ENCODE results near the gene FAM222A.

The FAM222A gene

DNA sequence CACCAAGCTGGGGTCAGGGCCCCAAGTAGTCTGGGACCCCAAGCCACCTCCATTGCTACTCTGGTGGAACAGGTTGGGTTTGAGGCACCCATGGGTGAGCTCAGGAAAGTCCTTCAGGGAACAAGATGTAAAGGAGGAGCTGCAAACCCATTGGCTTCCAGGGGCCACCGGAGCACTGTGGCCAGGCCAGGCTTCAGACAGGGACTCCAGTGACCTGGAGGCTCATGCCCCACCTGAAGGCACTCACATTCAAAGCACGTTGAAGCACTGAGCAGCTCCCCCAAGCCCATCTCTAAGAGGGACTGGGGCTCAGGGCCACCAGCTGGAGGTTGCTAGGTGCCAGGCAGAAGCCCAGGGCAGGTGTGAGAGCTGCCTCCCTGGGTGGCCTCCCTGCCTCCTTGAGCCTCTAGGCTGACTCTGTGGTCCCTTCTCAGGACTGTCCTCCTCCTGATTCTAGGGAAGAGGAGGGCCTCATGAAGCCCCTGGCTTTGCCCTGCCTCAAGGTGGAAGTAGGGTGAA lies 49.1 kb downstream of the FAM222A start:
- DNase-seq, result no peak

DNA sequence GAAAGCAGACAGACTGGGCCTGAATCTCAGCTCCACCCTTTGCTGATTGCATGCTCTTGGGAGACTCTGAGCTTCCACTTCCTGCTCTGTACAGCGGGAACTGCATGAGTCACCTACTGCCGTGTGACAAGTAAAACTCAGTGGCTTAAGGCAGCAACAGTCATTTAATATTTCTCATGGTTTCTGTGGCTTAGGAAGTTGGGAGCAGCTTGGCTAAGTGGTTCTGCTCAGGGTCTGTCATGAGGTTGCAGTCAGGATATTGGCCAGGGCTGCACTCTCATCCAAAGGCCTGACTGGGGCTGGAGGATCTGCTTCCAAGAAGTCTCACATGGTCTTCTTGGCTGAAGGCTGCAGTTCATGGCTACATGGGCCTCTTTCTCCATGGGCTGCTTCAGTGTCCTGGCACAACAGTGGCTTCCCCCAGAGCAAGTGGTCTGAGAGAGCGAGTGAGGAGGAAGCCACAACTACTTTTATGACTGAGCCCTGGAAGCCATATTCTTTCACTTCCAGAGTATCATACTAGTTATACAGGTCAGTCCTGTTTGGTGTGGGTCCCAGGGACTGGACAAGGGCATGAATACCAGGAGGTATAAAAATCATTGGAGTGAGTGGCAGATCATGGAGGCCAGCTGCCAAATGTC lies 49.7 kb downstream of the FAM222A start:
- no peak for DNase-seq

DNA sequence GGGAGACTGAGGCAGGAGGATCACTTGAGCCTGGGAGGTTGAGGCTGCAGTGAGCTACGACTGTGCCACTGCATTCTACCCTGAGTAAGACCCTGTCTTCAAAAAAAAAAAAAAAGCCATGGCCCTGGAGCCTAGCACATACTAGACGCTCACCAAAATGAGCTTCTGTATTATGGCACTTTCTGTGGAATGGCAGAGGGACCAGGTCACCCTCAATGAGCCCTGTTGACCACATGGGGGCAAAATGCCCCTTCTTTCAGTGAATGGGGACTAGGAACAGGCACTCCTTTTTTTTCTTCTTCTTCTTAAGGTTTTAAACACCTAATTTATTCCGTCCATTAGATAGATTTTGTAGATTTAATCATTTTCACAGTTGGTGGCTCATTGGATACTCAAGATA lies 50.5 kb downstream of the FAM222A start:
- no peak for DNase-seq

DNA sequence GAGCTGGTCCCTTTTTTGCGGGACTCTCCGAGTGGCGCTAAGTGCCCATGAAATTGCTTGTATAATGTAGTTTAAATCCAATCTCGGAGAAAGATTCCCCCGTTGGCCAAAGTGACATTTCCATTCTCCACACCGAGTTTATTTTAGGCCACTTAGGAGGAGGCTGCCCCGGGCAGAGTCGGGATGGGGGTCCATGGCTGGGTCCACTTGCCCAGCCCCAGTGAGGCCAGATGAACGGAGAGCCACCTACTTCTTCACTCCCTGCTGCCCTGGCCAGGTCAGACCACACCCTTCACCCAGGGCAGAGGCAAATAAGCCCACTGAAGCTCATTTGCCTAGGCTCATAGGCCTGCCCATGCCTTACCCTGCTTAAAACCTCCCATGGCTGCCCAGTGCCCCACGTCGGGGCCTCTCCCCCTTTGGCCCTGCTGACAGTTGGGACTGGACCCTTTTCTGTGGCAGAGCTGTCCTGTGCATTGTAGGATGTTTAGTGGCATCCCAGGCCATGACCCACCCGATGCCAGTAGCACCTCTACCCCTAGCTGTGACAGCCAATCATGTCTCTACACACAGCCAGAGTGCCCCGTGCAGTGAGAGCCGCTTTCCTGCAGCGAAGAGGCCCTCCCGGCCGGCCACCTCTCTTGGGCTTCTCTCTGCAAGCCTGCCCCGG lies 51.3 kb downstream of the FAM222A start:
- DNase-seq, result no peak

DNA sequence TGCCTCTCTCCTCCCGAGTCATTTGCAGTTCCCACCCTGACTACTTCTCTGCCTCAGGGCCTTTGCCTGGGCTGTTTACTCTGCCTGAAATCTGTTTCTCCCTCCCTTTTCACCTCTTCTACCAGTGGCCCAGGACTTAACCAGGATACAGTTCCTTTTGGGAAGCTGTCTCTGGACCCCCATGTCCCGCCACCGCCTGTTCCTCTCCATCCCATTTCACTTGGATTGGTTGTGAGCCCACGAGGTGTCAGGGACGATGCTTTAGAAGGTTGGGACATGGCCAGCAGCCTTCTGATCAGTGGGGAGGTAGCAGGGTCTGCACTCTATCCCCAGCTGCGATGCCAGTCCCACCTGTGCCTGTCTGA lies 51.8 kb downstream of the FAM222A start:
- DNase-seq, result no peak

DNA sequence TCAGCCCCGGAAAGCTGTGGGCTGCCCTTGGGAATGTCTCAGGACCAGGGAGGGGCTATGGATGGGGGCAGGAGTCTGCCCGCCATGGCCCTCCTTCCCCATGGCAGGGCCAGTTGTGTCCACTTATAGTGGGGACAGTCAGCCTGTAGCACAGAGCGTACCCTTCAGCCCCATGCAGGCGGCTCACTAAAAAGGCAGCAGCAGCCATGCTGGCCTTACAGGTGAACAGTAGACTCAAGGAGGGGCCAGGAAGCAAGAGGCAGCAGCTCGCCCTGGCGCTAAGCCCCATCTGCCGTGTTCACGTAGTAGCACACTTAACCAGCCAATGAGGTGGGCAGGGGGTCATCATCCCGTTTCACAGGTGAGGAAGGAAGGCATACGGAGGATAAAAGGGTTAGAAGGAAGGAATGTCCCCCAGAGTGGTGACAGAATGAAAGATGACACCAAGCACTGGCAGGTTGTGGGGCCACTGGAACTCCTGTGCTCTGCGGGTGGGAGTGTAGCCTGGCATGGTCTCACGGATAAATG lies 52.7 kb downstream of the FAM222A start:
- DNase-seq, result no peak

DNA sequence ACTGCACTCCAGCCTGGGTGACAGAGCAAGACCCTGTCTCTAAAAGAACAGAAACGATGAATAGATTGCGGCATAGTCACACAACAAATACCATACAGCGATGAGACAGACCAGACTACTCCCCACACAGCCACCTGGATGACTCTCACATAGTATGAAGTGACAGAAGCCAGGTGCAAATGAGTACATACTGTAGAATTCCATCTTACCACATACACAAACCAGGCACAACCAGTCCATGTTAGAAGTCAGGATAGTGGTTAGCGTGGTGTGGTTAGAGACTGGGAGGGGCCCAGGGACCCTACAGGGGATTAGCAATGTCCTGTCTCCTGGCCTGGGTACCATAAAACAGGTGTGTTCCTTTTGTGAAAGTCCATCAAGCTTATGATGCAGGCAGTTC lies 53.8 kb downstream of the FAM222A start:
- DNase-seq, result no peak

DNA sequence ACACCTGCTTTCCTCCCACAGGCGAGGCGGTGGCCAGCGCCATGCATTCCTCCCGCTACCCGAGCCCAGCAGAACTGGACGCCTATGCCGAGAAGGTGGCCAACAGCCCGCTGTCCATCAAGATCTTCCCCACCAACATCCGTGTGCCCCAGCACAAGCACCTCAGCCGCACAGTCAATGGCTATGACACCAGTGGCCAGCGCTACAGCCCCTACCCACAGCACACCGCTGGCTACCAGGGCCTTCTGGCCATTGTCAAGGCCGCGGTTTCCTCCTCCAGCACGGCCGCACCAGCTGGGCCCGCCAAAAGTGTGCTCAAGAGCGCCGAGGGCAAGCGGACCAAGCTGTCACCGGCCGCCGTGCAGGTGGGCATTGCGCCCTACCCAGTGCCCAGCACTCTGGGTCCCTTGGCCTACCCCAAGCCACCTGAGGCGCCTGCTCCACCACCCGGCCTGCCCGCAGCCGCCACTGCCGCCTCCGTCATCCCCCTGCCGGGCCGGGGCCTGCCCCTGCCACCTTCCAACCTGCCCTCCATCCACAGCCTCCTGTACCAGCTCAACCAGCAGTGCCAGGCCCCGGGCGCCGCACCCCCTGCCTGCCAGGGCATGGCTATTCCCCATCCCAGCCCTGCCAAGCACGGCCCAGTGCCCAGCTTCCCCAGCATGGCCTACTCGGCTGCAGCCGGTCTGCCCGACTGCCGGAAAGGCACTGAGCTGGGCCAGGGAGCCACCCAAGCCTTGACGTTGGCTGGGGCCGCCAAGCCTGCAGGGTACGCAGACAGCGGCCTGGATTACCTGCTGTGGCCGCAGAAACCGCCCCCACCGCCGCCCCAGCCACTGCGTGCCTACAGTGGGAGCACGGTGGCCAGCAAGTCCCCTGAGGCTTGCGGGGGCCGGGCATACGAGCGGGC lies 54.6 kb downstream of the FAM222A start:
- no peak for DNase-seq

DNA sequence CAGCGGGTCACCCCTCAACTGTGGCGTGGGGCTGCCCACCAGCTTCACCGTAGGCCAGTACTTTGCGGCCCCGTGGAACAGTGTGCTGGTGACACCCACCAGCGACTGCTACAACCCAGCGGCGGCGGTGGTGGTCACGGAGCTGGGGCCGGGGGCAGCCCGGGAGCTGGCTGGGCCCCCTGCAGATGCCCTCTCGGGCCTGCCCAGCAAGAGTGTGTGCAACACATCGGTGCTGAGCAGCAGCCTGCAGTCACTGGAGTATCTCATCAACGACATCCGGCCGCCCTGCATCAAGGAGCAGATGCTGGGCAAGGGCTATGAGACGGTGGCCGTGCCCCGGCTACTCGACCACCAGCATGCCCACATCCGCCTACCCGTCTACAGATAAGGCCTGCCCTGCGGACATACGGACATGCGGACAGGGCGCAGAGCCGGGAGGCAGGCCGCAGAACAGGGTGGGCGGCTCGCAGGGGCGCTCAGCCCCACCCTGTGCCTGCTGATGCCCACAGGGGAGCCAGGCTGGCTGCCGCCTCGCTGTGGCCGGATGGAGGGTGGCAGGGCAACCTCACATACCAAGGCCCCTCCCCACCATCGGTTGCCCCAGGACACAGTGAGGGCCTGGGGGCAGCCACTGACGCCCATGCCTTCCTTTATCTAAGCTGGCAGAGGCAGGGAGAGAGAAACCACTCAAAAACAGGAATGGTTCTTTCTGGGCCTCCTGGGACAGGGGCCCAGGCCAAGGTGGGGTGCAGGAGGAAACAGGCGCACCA lies 55.5 kb downstream of the FAM222A start:
- DNase-seq, result no peak

DNA sequence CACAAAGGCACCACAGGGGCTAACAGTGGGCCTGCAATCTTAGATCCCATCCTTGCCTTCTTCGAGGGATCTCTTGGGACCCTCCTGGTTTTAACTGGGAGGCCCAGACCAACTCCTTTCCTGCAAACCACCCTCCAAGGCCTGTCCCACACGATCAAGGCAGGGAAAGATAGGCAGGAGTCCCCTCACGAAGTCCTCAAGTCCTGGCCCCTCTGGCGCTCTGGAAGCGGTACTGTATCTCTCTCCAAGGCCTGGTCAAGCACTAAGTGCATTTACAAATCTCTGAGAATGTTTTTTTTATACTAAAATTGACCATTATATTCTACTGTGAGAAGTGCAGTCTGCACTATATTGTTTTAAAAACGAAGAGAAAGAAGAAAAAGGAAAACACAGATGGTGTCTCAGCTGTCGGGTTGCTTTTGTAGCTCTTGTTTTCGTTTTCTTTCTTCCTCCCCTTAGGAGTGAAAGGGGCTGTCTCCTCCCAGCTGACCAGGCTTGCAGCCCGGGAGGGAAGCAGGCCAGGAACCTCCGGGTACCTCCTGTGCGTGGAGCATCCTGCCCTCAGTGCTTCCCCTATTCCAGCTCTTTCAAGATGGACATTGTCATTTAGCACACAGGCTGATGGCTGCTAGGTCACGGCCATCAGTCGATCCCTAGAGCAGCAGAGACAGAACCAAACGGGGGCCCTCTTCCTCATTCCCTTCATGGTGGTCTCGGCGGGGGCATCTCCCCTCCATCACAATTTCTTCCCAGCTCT lies 56.7 kb downstream of the FAM222A start:
- DNase-seq, result no peak

DNA sequence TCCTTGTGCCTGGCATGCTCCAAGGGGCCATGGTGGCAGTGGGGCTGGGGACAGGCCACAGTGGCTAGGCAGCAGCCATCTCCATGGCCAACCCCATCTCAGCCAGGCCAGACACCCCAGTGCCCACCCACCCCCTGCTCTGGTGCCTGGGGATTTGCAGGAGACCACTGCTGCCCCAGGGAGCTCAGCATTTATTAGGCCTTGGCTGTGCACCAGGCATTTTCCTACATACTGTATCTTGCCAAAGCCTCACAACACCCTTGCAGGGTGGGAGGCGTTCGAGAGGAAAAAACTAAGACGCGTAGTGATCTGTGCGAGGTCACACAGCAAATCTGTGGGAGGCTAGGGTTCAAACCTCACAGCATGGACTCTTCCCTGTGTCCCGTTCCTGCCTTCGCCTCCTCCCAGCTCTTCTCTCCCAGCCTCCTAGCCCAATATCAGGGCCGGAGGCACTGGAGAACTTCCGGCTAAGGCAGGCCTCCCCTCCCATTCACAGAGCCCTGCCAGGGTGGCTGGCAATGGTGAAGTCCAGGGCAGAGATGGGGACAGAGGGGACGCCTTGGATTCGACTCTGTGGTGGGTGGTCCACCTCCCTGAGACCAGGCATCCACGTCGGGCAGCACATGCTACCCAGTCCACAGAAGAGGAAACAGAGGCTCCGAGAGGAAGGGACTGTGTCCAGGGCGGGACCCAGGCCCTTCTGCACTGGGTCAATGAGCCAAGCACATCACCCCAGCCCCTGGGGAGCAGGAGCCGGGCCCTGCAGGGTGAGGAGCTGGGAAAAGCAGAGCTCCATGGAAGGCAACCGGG lies 57.4 kb downstream of the FAM222A start:
- DNase-seq, result no peak

DNA sequence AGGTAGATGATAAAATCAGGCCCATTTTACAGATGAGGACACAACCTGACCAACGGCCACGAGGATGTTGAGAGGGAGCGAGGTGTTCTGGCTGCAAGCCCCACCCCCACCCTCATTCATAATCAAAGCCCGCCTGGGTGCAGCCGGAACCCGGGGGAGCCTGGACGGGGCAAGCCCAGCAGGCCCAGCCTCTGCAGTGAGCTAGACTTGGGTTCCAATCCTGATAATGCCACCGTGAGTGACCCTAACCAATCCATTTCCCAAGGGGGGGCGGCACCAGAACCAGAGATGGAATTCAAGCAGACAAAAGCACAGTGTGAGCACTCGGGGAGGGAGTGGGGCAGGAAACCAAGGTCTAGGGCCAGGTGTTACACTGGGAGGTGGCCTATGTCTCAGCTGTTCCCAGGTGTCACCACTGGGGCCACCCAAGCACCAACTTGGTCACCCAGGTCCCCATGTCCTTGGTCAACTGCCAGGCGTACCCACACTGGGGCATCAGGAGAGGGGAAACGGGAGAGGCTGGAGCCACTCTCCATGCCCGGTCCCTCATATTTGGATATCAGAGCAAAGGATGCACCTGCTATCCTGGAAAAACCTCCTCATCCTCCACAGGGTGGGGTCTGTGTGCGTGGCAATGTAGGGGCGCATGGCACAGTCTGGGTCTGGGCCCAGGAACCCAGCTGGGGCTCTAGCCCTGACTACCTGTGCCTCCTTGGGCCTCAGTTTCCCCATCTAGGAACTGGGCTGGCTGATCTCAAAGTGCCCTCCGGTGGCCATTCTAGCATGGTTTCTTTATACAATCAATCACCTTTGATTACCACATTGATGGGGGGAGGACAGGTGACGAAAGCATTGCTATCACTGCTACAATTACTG lies 58.4 kb downstream of the FAM222A start:
- no peak for DNase-seq

DNA sequence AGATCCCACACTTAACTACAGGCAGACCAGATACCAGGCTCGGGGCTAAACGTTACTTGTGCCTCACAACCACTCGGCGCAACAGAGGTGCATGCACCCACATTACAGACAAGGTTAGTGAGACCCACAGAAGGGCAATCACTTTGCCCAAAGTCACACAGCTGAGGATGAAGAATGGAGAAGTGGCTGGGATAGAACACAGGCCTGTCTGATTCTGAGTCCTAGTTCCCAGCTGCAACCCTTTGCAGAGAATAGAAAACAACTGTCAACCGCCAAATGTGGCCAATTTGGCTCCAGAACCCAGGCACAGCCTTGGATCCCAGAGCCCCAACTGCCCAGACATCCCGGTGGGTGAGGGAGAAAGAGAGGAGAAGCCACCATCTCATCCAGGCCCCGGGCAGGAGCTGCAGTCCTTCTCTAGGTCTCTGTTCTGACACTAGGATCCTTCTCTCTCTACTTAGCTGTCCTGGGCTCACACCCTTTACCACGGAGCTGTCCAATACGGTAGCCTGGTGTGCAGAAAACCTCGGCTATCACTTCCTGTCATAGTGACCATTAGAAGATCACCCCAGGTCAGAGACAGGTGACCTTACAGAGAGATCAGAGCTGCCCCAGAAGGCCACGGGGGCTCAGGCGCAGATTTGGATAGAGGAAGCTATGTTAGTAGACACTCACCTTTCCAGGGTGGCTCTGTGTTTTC lies 59.1 kb downstream of the FAM222A start:
- no peak for DNase-seq

DNA sequence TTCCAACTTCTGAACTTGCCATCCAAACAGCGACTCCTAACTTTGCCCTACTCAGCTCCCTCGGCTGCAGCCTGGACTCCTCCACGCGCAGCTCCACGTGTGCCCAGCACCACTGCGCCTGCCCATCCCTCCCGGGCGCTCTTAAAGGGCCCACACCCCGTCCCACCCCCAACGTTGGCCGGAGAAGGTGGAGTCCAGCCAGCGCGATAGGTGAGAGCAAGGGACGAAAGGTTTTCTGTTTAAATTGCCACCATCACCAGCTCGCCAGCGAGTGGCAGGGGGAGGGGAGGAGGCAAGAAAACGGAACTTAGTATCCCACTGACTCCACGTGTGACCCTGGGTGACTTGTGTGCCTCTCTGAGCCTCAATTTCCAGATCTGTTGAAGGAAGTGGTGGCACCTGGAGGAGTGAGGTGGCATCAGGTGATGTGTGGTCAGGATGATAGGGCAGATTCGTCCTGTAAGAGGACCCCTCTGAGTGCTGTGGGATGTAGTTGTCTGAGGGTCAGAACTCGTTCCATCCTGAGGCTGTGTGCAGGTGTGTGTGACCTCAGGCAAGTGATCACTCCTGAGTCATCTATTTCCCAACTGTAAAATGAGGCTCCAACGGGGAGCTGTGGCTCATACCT lies 59.9 kb downstream of the FAM222A start:
- DNase-seq, result no peak

DNA sequence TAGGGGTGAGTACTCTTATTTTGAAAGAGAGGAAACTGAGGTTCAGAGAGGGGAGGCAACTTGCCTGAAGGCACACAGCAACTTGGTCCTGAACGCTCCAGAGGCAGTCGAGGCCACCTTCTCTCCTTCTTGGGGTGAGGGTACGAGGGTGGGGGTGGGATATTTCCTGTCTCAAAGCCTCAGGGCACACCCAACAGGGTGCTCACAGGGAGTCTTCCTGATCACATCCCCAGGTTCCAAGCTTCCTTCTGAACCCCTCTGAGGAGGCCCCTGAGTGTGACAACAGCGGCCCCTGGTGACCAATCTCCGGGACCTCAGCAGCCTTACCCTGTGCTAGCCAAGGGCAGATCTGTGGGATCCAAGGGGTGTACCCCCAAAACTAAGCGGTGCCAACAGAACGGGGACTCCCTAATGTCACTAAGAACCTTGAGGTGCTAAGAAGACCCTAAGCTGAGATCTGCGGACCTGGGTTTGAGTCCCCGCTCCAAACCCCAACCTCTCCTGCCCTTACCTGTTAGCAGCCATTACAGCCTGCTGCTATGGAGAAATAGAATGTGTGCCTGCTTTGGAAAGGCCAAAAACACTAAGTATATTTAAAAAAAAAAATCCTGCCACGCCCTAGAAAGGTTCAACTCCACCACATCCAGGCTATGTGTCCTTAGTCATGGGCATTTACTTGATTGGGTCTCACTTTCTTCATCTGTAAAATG lies 61.7 kb downstream of the FAM222A start:
- DNase-seq, result peak; percentile 72

DNA sequence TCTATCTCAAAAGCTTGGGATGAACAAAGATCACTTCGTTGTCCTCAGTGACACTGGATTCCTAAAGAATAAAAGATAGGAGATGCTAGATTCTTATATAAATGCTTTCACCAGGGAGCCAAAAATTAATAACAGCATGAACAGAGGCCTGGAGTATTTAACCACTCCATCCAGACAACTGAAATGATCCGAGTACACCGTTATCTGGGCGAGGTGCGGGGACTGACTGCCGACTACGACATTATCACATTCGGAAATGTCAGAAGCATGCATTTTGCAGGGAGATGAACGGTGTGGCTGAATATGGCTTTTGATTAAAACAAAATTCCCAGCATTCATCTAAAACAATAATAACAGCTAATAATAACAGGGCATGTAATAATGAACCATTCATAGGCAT lies 63.0 kb downstream of the FAM222A start:
- no peak for DNase-seq

DNA sequence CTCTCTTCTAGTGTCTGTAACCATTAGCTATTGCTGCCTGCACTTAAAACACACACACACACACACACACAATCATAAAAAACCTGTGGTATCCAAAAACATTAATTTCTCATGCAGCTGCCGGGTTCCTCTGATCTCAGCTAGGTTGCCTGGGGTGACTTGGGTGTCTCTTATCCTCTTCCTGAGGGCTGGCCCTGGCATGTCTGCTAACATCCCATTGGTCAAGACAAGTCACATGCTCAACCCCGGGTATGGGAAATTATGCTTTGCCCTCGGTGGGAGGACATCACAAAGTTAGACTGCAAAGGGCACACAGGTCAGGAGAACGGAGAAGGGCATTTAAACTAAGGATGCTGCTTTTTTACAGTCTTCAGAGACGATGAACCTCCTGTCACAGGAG lies 63.9 kb downstream of the FAM222A start:
- DNase-seq, result no peak

DNA sequence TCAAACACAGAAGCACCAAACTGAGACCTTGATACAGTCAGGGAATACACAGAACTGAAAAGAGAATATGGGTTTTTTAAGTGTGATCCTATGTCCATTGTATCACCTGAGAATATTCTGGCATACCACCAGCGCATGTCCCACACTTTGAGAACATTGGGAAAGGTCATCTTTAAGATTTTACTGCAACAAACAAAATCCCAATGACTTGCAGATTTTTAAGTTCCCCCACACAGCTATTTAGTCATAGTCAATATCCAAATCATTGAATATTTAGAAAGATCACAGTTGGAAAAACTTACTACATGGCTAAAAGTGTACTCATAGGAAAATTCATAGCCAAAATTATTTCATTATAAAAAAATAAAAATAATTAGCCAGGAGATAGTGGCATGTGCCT lies 65.1 kb downstream of the FAM222A start:
- DNase-seq, result no peak
